Measurements from ENCODE around the gene ZNF57. TPM values are rescaled to one million over a fixed set of nuclear protein-coding genes. Genes with fewer than 3 reads are reported as not detected.
"Not testable (repeated sequence)": the region's sequence is repeated elsewhere in the genome, so short reads cannot be mapped to it uniquely, and the experiment has no call there.

The ZNF57 gene
- total RNA-seq, 1 donor from 2014 or later: 2.2 TPM

GRCh38 chr19:2872175-2872574 lies 28.6 kb upstream of the ZNF57 start:
- H3K27ac Mint-ChIP-seq; H3K4me3 Mint-ChIP-seq; H3K4me1 Mint-ChIP-seq (ENCODE audit: low read depth); DNase-seq (ENCODE audit: low spot score); H3K27me3 Mint-ChIP-seq (ENCODE audit: insufficient read depth); H3K36me3 Mint-ChIP-seq (ENCODE audit: low read depth); intact Hi-C loops (cut with micrococcal nuclease): not testable (repeated sequence)
- peaks cover 25% of the 10 kb centered on the region for H3K9me3 Mint-ChIP-seq

GRCh38 chr19:2877398-2878331 lies 23.1 kb upstream of the ZNF57 start:
- no peak overlapping the region for H3K27ac Mint-ChIP-seq
- no peaks in the 10 kb centered on the region for H3K27me3 Mint-ChIP-seq (ENCODE audit: insufficient read depth)
- intact Hi-C loops (cut with micrococcal nuclease): no loop called here

GRCh38 chr19:2883686-2884439 lies 16.9 kb upstream of the ZNF57 start:
- Mint-ChIP-seq H3K4me3 (no peak overlapping the region), H3K27ac (no peak overlapping the region), H3K36me3 (ENCODE audit: low read depth) (no peaks in the 10 kb centered on the region), H3K27me3 (ENCODE audit: insufficient read depth) (no peaks in the 10 kb centered on the region), H3K9me3 (peaks cover 16% of the 10 kb centered on the region), H3K4me1 (ENCODE audit: low read depth) (no peaks in the 10 kb centered on the region)
- no peak for DNase-seq (ENCODE audit: low spot score)
- intact Hi-C loops (cut with micrococcal nuclease): no loop called here

More at GRCh38 chr19:2877398-2878331, 23.1 kb upstream of the ZNF57 start:
- DNase-seq (ENCODE audit: low spot score): no peak
- Mint-ChIP-seq H3K4me3 (no peak overlapping the region), H3K4me1 (ENCODE audit: low read depth) (no peaks in the 10 kb centered on the region), H3K9me3 (peaks cover 23% of the 10 kb centered on the region), H3K36me3 (ENCODE audit: low read depth) (no peaks in the 10 kb centered on the region)

GRCh38 chr19:2885736-2886135 lies 15.0 kb upstream of the ZNF57 start:
- H3K27ac Mint-ChIP-seq: no peak overlapping the region
- no peaks in the 10 kb centered on the region for H3K36me3 Mint-ChIP-seq (ENCODE audit: low read depth)
- H3K9me3 Mint-ChIP-seq: peaks cover 15% of the 10 kb centered on the region
- H3K27me3 Mint-ChIP-seq (ENCODE audit: insufficient read depth): no peaks in the 10 kb centered on the region
- H3K4me3 Mint-ChIP-seq: no peak overlapping the region
- no peak for DNase-seq (ENCODE audit: low spot score)
- no peaks in the 10 kb centered on the region for H3K4me1 Mint-ChIP-seq (ENCODE audit: low read depth)
- intact Hi-C loops (cut with micrococcal nuclease): no loop called here

GRCh38 chr19:2887391-2887914 lies 13.3 kb upstream of the ZNF57 start:
- peaks cover 19% of the 10 kb centered on the region for H3K9me3 Mint-ChIP-seq
- no peak overlapping the region for H3K4me3 Mint-ChIP-seq
- no peak overlapping the region for H3K27ac Mint-ChIP-seq
- DNase-seq (ENCODE audit: low spot score): no peak
- intact Hi-C loops (cut with micrococcal nuclease): no loop called here
- H3K36me3 Mint-ChIP-seq (ENCODE audit: low read depth): no peaks in the 10 kb centered on the region
- H3K27me3 Mint-ChIP-seq (ENCODE audit: insufficient read depth): no peaks in the 10 kb centered on the region
- no peaks in the 10 kb centered on the region for H3K4me1 Mint-ChIP-seq (ENCODE audit: low read depth)

GRCh38 chr19:2888731-2889224 lies 11.9 kb upstream of the ZNF57 start:
- Mint-ChIP-seq H3K4me3 (no peak overlapping the region), H3K27ac (no peak overlapping the region), H3K4me1 (ENCODE audit: low read depth) (no peaks in the 10 kb centered on the region), H3K36me3 (ENCODE audit: low read depth) (no peaks in the 10 kb centered on the region), H3K9me3 (peaks cover 13% of the 10 kb centered on the region), H3K27me3 (ENCODE audit: insufficient read depth) (no peaks in the 10 kb centered on the region)
- DNase-seq (ENCODE audit: low spot score): no peak
- intact Hi-C loops (cut with micrococcal nuclease): no loop called here

GRCh38 chr19:2890531-2890930 lies 10.2 kb upstream of the ZNF57 start:
- H3K4me3 Mint-ChIP-seq; H3K27ac Mint-ChIP-seq; intact Hi-C loops (cut with micrococcal nuclease); H3K4me1 Mint-ChIP-seq (ENCODE audit: low read depth); DNase-seq (ENCODE audit: low spot score); H3K36me3 Mint-ChIP-seq (ENCODE audit: low read depth); H3K27me3 Mint-ChIP-seq (ENCODE audit: insufficient read depth): not testable (repeated sequence)
- peaks cover 12% of the 10 kb centered on the region for H3K9me3 Mint-ChIP-seq

- no peak overlapping the region for H3K4me3 Mint-ChIP-seq
- no peaks in the 10 kb centered on the region for H3K36me3 Mint-ChIP-seq (ENCODE audit: low read depth)
- no peak overlapping the region for H3K27ac Mint-ChIP-seq
- DNase-seq (ENCODE audit: low spot score): no peak
- intact Hi-C loops (cut with micrococcal nuclease): no loop called here
- no peaks in the 10 kb centered on the region for H3K27me3 Mint-ChIP-seq (ENCODE audit: insufficient read depth)
- H3K4me1 Mint-ChIP-seq (ENCODE audit: low read depth): peaks cover 4% of the 10 kb centered on the region
- H3K9me3 Mint-ChIP-seq: peaks cover 24% of the 10 kb centered on the region
Measured at GRCh38 chr19:2896694-2897093, 4.0 kb upstream of the ZNF57 start.

GRCh38 chr19:2902590-2903218 lies 2.0 kb downstream of the ZNF57 start:
- Mint-ChIP-seq H3K27ac (no peak overlapping the region), H3K9me3 (peaks cover 11% of the 10 kb centered on the region), H3K4me3 (peak overlapping the region; percentile 40), H3K36me3 (ENCODE audit: low read depth) (peaks cover 4% of the 10 kb centered on the region), H3K4me1 (ENCODE audit: low read depth) (peaks cover 4% of the 10 kb centered on the region), H3K27me3 (ENCODE audit: insufficient read depth) (no peaks in the 10 kb centered on the region)
- intact Hi-C loops (cut with micrococcal nuclease): no loop called here
- DNase-seq (ENCODE audit: low spot score): no peak

GRCh38 chr19:2903326-2903725 lies 2.6 kb downstream of the ZNF57 start:
- intact Hi-C loops (cut with micrococcal nuclease); H3K9me3 Mint-ChIP-seq; H3K4me1 Mint-ChIP-seq (ENCODE audit: low read depth); H3K4me3 Mint-ChIP-seq; H3K27ac Mint-ChIP-seq; DNase-seq (ENCODE audit: low spot score); H3K36me3 Mint-ChIP-seq (ENCODE audit: low read depth); H3K27me3 Mint-ChIP-seq (ENCODE audit: insufficient read depth): not testable (repeated sequence)

- H3K27ac Mint-ChIP-seq: no peak overlapping the region
- peaks cover 8% of the 10 kb centered on the region for H3K36me3 Mint-ChIP-seq (ENCODE audit: low read depth)
- intact Hi-C loops (cut with micrococcal nuclease): no loop called here
- peaks cover 22% of the 10 kb centered on the region for H3K9me3 Mint-ChIP-seq
- H3K27me3 Mint-ChIP-seq (ENCODE audit: insufficient read depth): no peaks in the 10 kb centered on the region
- H3K4me1 Mint-ChIP-seq (ENCODE audit: low read depth): peaks cover 5% of the 10 kb centered on the region
- no peak overlapping the region for H3K4me3 Mint-ChIP-seq
- DNase-seq (ENCODE audit: low spot score): no peak
Measured at GRCh38 chr19:2905918-2906519, 5.3 kb downstream of the ZNF57 start.

GRCh38 chr19:2906631-2907195 lies 6.0 kb downstream of the ZNF57 start:
- Mint-ChIP-seq H3K9me3 (peaks cover 25% of the 10 kb centered on the region), H3K27me3 (ENCODE audit: insufficient read depth) (no peaks in the 10 kb centered on the region), H3K4me1 (ENCODE audit: low read depth) (peaks cover 5% of the 10 kb centered on the region), H3K4me3 (no peak overlapping the region), H3K36me3 (ENCODE audit: low read depth) (peaks cover 10% of the 10 kb centered on the region), H3K27ac (no peak overlapping the region)
- no peak for DNase-seq (ENCODE audit: low spot score)
- intact Hi-C loops (cut with micrococcal nuclease): no loop called here
